CD4-positive, alpha-beta T cell treated with Interleukin-4 for 1 hour (primary cell): ENCODE results near the gene HYPK.
"Not testable (repeated sequence)": the region's sequence is repeated elsewhere in the genome, so short reads cannot be mapped to it uniquely, and the experiment has no call there.

Experiments used
- DNase-seq, 2 donors: peaks; one replicate each; pipeline ENCODE4 v3.0.0-alpha.2; 2020 to 2022

The HYPK gene

DNA sequence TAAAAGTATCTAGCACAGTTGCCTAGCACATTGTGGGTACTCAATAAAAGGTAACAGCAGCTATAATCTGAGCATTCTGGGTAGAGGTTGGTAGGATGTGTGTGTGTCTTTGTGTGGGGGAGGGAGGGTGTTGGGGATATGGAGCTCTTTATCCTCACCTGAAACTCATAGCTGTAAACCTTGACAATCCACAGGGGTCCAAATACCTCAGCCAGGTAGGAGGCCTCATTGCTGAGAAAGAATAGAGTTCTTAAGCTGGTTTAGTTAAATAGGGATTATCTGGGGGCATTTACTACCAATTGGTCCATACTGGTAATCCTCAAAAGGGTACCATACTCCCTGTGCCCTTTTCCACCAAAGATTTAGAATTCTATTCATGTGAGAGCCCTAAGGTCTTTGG is 4.4 kb upstream of the HYPK start:
- DNase-seq: no peak

GRCh38 chr15:43796566-43796965 is 3.8 kb upstream of the HYPK start:
- DNase-seq: no peak

DNA sequence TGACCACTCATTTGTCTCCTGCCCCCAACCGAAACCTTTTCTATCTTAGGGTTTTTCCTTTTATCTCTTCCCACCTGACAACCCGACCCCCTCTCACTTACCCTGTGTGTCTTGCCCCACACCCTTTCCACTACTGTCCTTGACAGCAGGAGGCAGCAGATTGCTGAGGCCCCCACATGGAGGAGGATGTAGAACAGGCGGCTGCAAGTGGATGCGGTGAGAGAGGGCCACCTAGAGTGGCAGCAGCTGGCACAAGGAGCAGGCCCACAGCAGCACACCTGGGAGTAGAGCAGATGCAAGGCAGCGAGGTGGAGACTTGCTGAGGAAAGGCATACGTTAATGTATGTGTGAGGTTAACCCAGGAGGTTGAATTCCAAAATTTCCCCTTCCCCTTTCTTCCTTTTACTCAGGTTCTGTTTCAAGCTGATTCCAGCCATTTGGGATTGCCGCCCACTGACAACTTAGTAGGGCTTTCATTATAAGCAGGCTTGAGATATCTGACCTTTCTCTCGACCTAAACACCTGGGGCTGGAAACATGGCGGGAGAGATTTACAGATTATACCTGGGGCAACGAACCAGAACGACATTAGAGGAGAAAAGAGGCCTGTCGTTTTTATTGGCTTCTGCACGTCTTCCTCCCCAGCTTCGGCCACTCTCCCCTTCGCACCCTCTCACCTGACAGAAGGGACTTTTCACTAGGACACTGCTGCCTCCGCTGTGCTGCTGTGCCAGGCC is 1.0 kb upstream of the HYPK start:
- DNase-seq: no peak

DNA sequence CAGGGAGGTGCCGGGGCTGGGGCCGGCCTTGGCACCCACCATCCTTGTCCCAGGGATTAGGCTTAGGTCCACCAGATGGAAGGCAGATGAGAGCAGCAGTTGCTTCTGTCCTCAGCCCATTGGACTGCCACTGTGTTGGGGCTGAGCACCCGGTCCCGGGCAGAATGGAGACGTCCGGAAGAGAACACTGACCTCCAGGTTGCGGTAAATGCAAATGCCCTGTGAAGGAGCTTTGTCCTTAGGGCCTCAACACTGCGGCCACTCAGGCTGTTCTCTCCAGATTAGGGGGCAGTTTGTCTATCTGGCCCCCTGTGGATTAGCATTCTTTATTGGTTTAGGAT is 484 bp upstream of the HYPK start, which contains the start of gene SERINC4:
SERINC4 (minus strand) TSS at position 276 of the 341 bp plus-strand sequence; CDS start at position 42, 234 bp downstream.
- DNase-seq: no peak

- not testable (repeated sequence) for DNase-seq
Measured at GRCh38 chr15:43802676-43803075, 2.3 kb downstream of the HYPK start.

DNA sequence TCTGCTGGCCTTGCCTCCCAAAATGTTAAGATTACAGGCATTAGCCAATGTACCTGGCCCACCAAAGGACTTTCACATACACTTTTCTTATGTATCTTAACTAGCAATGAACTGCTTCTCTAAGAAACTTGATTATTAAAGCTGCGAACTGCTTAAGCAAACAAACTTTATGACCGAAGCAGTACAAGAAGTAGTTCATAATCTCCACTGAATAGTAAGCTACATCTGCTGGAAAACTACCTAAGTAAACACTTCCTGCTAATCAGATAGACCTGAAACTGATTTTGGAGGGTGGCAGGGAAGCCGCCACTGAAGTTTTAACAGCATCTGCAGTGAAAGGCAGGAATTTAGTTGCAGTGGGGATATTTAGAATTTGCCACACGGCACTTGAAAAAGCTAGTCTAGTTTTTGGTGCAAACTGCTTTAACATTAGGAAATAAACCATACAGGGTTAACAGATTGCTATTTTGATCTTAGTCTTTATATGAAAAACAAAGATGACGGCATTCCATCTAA is 8.1 kb downstream of the HYPK start:
- DNase-seq: no peak

GRCh38 chr15:43808960-43809678 is 8.7 kb downstream of the HYPK start:
- DNase-seq: peak in 1 of 2 donors; percentile 61

DNA sequence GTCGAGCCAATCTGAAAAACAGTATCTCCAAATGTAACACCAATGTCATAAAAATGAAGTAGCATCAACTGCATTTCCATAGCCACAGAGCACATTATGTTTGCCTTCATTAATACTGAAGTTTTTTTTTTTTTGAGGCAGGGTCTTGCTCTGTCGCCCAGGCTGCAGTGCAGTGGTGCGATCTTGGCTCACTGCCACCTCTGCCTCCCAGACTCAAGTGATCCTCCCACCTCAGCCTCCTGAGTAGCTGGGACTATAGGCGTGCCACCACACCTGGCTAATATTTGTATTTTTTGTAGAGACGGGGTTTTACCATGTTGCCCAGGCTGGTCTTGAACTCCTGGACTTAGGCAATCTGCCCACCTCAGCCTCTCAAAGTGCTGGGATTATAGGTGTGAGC is 14.7 kb downstream of the HYPK start:
- not testable (repeated sequence) for DNase-seq

GRCh38 chr15:43821505-43821904 is 21.1 kb downstream of the HYPK start:
- DNase-seq: no peak

- DNase-seq: peak; percentile 96
Measured at GRCh38 chr15:43824302-43825246, 24.2 kb downstream of the HYPK start, which contains the start of gene MFAP1. Gene MFAP1 (minus strand): TSS chr15:43824690. CDS start chr15:43824569, 121 bp downstream.

GRCh38 chr15:43825305-43825704 is 24.9 kb downstream of the HYPK start:
- not testable (repeated sequence) for DNase-seq

GRCh38 chr15:43826029-43826507 is 25.7 kb downstream of the HYPK start:
- DNase-seq: no peak

DNA sequence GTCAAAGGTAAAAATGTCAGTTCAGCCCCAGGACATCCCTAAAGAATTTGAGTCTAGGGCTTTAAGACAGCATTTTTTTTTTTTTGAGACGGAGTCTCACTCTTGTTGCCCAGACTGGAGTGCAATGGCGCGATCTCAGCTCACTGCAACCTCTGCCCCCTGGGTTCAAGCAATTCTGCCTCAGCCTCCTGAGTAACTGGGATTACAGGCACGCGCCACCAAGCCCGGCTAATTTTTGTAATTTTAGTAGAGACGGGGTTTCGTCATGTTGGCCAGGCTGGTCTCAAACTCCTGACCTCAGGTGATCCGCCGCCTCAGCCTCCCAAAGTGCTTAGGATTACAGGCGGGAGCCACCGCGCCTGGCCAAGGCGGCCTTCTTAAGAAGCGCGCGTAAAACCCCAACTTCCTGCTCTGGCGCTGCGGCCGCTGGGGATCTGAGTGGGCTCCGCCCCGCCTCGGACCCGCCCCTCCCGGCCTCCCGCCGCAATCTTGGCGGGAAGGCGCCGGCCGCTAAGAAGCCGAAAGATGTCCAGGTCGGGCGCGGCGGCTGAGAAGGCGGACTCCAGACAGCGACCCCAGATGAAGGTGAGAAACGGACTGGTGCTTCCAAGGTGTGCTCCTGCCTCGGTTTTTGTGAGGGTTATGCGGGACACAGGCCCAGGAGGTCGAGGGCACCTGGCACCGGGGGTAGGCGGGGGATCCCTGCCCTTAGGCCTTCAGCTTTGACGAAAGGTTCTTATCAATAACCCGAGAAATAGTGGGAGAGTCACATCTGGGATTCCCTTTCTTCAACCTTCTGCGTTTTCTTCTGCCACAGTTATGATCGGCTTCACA is 26.3 kb downstream of the HYPK start, which contains the start of gene WDR76:
WDR76 (plus strand) TSS at position 495 of the 834 bp plus-strand sequence; CDS start at position 526, 31 bp downstream.
- peak; percentile 82 to 84 for DNase-seq

DNA sequence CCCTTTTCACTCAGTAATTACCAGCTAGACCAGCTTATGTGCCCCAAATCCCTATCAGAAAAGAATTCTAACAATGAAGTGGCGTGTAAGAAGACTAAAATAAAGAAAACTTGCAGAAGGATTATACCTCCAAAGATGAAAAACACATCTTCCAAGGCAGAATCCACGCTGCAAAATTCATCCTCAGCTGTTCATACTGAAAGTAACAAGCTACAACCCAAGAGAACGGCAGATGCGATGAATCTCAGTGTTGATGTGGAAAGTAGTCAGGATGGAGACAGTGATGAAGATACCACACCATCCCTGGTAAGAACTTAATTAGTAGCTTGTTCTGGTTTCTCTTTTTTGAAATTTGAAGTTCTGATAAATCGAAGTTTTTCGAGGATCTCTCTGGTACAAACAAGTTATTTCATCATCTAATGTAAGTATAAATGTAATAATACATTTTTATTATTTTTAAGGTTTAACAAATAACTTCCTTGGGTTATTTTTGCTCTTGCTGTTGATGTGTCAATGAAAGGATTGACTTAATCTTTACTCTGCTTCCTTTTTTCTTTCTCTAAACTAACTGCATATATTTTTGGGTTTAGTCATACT is 27.8 kb downstream of the HYPK start:
- DNase-seq: peak in 1 of 2 donors; percentile 26

DNA sequence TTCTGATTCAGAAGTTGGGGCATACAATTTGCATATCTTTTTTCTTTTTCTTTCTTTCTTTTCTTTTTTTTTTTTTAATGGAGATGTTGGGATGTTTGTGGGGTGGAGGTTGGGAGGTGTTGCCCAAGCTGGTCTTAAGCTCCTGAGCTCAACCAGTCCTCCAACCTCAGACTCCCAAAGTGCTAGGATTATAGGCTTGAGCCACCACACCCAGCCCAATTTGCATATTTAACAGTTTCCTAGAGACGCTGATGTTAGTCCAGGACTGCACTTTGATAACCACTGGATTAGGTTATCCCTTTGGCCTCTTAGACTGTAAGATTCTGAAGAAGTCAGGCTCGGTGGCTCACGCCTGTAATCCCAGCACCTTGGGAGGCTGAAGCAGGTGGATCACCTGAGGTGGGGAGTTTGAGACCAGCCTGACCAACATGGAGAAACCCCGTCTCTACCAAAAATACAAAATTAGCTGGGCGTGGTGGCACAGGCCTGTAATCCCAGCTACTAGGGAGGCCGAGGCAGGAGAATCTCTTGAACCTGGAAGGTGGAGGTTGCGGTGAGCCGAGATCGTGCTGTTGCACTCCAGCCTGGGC is 29.6 kb downstream of the HYPK start:
- not testable (repeated sequence) for DNase-seq

DNA sequence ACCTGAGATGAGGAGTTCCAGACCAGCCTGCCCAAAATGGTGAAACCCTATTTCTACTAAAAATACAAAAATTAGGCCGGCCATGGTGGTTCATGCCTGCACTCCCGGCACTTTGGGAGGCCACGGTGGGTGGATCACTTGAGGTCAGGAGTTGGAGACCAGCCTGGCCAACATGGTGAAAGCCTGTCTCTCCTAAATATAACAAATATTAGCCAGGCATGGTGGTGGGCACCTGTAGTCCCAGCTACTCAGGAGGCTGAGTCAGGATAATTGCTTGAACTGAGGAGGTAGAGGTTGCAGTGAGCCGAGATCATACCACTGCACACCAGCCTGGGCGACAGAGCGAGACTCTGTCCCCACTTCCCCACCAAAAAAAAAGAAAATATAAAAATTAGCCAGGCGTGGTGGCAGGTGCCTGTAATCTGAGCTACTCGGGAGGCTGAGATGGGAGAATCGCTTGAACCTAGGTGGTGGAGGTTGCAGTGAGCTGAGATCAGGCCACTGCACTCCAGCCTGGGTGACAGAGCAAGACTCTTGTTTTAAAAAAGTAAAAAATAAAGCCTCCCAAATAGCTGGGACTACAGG is 30.4 kb downstream of the HYPK start:
- DNase-seq: not testable (repeated sequence)

DNA sequence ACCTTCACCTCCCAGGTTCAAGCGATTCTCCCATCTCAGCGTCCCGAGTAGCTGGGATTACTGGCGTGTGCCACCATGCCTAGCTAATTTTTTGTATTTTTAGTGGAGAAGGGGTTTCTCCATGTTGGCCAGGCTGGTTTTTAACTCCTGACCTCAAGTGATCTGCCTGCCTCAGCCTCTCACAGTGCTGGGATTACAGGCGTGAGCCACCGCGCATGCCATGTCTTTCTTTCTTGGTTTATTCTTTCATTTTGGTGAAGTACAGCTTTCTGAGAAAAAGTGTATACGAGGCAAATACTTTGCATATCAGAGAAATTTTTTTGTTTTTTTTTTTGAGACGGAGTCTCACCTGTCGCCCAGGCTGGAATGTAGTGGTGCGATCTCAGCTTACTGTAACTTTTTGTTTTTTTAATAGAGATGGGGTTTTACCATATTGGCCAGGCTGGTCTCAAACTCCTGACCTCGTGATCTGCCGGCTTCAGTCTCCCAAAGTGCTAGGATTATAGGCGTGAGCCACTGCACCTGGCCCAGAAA is 31.2 kb downstream of the HYPK start:
- DNase-seq: not testable (repeated sequence)

DNA sequence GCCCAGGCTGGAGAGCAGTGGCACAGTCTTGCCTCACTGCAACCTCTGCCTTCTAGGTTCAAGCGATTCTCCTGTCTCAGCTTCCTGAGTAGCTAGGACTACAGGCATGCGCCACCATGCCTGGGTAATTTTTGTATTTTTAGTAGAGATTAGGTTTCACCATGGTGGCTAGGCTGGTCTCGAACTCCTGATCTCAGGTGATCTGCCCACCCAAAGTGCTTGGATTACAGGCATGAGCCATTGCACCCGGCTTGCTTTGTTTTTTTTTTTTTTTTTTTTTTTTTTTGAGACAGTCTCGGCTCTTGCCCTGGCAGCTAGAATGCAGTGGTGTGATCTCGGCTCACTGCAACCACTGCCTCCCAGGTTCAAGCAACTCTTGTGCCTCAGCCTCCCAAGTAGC is 32.1 kb downstream of the HYPK start:
- not testable (repeated sequence) for DNase-seq

- no peak for DNase-seq
Measured at GRCh38 chr15:43845421-43845820, 45.0 kb downstream of the HYPK start.

DNA sequence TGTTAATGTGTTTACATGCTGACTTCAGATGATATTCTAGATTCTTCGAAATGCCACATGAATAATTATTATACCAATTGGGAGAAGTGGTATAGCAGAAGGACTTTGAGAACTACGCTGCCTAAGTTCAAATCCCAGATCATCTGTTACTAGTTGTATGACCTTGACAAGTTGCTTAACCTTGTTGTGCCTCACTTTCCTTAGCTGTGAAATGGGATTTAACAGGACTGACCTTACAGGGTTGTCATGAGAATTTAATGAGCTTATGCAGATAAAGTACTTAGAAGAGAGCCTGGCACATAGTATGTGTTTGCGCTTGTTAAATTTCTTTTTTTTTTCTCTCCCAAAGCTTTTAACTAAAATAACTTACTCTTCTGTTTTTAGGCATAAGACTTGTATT is 50.9 kb downstream of the HYPK start:
- no peak for DNase-seq
